Measurements from ENCODE around the gene PEX10.

PEX10 gene

DNA sequence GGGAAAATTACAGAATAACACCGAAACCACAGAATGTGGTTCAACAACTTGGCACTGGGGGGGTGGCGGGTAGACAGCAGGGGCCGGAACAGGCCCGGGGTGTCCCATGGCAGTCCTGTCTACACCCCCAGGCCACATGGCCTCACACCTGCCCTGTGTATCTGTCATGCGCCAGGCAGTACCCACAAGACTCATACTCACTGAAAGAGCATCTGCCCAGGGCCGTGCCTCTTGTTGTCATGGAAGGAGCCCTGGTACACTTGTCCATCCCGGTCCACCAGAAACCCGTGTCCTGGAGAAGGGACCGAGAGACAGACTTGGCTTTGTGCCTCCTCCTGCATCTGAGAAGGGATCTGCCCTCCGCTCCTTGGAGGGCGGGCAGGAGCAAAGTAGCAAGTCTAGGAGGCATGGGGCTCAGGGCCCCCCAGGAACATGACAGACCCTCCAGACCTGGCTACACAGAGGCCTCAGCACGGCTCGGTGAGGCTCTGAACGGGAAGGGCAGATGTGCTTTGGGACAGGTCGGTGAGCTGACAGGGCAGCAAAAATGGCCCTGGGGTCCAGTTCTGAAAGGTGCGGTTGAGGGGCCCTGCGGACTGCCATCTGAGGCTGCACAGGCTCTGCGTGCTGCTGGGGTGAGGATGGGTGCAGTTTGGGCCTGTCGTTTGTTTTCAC lies 26.6 kb downstream of the PEX10 start:
- H3K27ac ChIP-seq, result no peak overlapping the region
- TF ChIP-seq, protein P1, sequence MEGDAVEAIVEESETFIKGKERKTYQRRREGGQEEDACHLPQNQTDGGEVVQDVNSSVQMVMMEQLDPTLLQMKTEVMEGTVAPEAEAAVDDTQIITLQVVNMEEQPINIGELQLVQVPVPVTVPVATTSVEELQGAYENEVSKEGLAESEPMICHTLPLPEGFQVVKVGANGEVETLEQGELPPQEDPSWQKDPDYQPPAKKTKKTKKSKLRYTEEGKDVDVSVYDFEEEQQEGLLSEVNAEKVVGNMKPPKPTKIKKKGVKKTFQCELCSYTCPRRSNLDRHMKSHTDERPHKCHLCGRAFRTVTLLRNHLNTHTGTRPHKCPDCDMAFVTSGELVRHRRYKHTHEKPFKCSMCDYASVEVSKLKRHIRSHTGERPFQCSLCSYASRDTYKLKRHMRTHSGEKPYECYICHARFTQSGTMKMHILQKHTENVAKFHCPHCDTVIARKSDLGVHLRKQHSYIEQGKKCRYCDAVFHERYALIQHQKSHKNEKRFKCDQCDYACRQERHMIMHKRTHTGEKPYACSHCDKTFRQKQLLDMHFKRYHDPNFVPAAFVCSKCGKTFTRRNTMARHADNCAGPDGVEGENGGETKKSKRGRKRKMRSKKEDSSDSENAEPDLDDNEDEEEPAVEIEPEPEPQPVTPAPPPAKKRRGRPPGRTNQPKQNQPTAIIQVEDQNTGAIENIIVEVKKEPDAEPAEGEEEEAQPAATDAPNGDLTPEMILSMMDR (conservative IDR thresholded peaks at IDR 0.05), result no peak
- no peak for TF ChIP-seq ZFX (IDR thresholded peaks at IDR 0.05)

DNA sequence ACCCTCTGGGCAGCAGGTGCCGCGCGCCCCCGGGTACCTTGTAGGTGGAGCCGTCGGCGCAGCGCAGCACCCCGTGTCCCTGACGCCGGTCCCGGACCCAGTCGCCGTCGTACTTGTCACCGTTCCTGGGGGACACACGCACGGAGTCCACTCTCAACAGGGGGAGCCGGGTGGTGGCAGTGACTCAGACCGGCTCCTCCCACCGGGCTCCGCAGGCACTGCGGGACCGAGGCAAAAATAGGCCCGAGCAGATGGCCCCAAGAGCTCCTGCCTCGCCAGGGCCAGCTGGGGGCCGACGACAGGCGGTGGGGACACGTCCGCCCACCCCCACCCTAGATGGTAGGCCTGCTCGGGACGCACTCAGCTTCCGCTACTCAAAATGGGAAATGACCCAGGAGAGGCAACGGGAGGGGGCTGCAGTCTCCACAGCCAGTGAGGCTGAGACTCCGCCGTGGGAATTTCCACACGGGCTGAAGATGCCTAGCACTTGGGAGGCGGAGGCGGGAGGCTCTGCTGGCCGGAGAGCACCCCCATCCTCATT lies 27.4 kb downstream of the PEX10 start:
- H3K27ac ChIP-seq, result no peak overlapping the region
- TF ChIP-seq ZFX (IDR thresholded peaks at IDR 0.05), result no peak
- TF ChIP-seq, protein P1 (conservative IDR thresholded peaks at IDR 0.05), result no peak

DNA sequence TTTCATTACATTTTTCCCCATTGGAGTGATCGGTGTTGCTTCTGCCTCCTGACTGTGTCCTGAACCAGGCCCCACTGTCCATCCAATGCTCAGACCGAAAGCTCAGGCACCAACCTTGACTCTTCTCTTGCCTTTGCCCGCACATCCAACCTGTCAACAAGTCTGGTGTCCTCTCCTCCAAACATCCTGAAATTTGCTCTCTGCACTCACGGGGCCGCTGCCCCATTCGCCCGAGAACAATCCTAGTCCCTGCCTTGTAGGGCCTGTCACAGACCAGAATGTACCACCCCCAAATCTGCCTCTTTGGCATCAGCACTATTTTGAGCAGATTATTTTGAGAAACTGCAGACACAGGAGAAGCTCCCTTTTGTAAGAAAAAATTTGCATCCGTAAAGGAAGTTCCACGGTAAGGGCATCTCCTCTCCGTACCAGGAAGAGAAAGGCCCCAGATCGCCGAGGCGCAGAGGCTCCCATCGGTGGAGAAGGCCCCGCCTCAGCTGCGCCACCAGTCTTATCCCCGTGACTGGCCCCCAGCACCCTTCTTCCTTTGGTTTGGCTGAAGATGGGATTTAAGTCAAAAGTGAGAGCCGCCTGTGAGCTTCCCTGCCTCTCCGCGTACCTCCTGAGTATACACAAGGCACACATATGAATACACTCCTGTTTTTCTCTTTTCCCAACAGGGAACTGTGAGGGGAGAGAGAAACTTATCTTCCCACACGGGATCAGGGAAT lies 28.1 kb downstream of the PEX10 start:
- TF ChIP-seq ZFX (IDR thresholded peaks at IDR 0.05), result no peak
- TF ChIP-seq, protein P1 (conservative IDR thresholded peaks at IDR 0.05), result no peak
- H3K27ac ChIP-seq, result no peak overlapping the region

DNA sequence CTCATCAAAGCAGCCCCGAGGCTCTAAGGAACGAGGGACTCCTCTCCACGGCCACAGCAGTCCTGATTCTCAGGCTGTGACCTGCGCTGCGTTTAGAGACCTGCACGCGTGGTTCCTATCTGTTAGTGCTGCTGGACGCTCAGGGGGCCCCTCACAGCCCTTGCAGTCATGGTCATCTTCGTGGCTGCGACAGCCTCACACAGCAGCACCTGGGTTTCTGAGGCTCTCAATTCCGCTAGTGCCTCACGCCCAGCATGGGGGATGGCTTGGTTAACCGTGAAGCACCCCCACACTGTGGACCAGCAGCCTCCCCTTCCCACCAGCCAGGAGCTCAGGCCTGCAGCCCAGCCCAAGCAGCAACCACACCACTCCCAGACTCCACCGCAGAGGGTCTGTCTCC lies 28.8 kb downstream of the PEX10 start:
- TF ChIP-seq, protein P1 (conservative IDR thresholded peaks at IDR 0.05), result no peak
- no peak for TF ChIP-seq ZFX (IDR thresholded peaks at IDR 0.05)
- no peak overlapping the region for H3K27ac ChIP-seq

- no peak overlapping the region for H3K27ac ChIP-seq
- TF ChIP-seq ZFX (IDR thresholded peaks at IDR 0.05), result no peak
- TF ChIP-seq, protein P1 (conservative IDR thresholded peaks at IDR 0.05), result no peak
Measured at GRCh38 chr1:2382621-2383361, 29.6 kb downstream of the PEX10 start.

DNA sequence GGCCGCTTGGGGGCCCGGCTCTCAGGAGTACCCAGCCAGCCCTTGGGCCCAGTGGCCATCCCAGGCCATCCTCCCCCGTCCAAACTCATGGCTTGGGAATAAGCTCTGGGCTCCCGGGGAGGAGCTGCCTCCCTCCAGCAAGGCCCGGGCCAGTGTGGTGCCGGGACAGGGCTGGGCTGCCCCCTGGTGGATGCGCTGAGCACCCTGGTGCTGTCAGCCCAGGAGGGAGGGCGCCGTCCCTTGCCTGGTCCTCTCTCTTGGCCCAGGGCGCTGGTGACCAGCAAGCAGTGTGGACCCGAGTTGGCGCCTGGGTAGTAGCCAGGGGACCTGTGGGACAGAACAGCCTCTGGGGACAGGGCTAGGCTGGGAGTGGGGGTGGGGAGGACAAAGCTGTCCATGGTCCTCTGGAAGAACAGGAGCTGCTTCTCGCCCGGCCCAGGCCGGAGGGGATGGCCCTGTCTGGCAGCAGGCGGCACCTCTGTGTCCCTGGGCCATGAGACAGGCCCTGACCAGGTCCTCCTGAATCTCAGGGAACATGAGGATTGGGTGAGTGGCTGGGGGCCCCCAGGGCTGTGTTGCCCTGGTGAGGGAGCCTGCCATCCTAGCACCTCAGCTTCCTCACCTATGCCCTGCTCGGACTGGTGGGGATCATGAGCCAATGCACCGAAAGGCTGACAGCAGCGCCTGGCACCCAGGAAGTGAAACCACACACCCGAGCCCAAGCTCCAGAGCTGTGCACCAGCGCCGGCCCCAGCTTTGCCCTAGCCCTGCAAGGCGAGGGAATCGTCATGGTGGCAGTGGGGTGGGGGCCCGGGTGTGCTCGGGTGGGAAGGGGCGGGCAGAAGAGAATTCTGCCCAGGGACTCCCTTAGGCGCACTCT lies 30.4 kb downstream of the PEX10 start:
- TF ChIP-seq, protein P1 (conservative IDR thresholded peaks at IDR 0.05), result peak; percentile 94
- no peak for TF ChIP-seq ZFX (IDR thresholded peaks at IDR 0.05)
- H3K27ac ChIP-seq, result no peak overlapping the region

Data from C4-2B (cell line).